DND-41 (cell line): ENCODE data around the gene KRTAP2-3.
"Not testable (repeated sequence)": the region's sequence is repeated elsewhere in the genome, so short reads cannot be mapped to it uniquely, and the experiment has no call there.

Experiments used
- ATAC-seq: fragments of 200-7000 bp; cut with Tn5 transposase; 3 replicates; pipeline ENCODE4 v1.9.1; 2021; ENCODE audit warnings: low read depth; ENCODE audit not compliant: insufficient read depth
- DNase-seq: peaks from one replicate; pipeline ENCODE4 v3.0.0-alpha.2; 2020
- H2AFZ ChIP-seq: 2 replicates; pipeline ENCODE4 v1.6.0; 2012; ENCODE audit warnings: low read depth, low read length
- H3K27ac ChIP-seq: 2 replicates; pipeline ENCODE4 v1.5.1; 2012; ENCODE audit warnings: low read length, inconsistent platforms
- H3K27me3 ChIP-seq: fragments of 200-600 bp; sonication (generic); 2 replicates; pipeline ENCODE4 v1.6.0; 2012; ENCODE audit warnings: low read length, mild to moderate bottlenecking, inconsistent platforms; ENCODE audit not compliant: insufficient read depth, poor library complexity
- H3K36me3 ChIP-seq: 2 replicates; pipeline ENCODE4 v1.5.1; 2012; ENCODE audit warnings: low read length, inconsistent platforms; ENCODE audit not compliant: insufficient read depth
- H3K4me1 ChIP-seq: 2 replicates; pipeline ENCODE4 v1.5.1; 2012; ENCODE audit warnings: mild to moderate bottlenecking, low read length; ENCODE audit not compliant: insufficient read depth
- H3K4me2 ChIP-seq: 2 replicates; pipeline ENCODE4 v1.6.0; 2012; ENCODE audit warnings: mild to moderate bottlenecking, moderate library complexity, low read length, inconsistent platforms; ENCODE audit not compliant: insufficient read depth
- H3K4me3 ChIP-seq, 2 experiments: fragments of 200-600 bp in 1 of 2; shearing (Covaris generic) in 1 of 2; 2 replicates each; pipeline ENCODE4 v1.5.1; 2012 to 2016; ENCODE audit warnings: inconsistent platforms in 2 of 2, low read length in 2 of 2, mild to moderate bottlenecking in 2 of 2, low read depth in 1 of 2, moderate library complexity in 1 of 2
- H3K79me2 ChIP-seq: 2 replicates; pipeline ENCODE4 v1.6.0; 2012; ENCODE audit warnings: low read length, inconsistent platforms; ENCODE audit not compliant: insufficient read depth
- H3K9ac ChIP-seq: 2 replicates; pipeline ENCODE4 v1.6.0; 2012; ENCODE audit warnings: low read depth, mild to moderate bottlenecking, inconsistent platforms, low read length, moderate library complexity
- H3K9me3 ChIP-seq: 2 replicates; pipeline ENCODE4 v1.5.1; 2012; ENCODE audit warnings: low read length, moderate library complexity, mild to moderate bottlenecking, inconsistent platforms; ENCODE audit not compliant: insufficient read depth, severe bottlenecking
- H4K20me1 ChIP-seq: 2 replicates; pipeline ENCODE4 v1.6.0; 2012; ENCODE audit warnings: low read length; ENCODE audit not compliant: insufficient read depth
- CTCF ChIP-seq: IDR thresholded peaks from 2 replicates; pipeline ENCODE4 v1.5.1; 2012; ENCODE audit warnings: borderline replicate concordance, low read length, moderate library complexity, mild to moderate bottlenecking; ENCODE audit not compliant: poor library complexity, severe bottlenecking; ENCODE audit errors: extremely low read depth
- EZH2 ChIP-seq: IDR thresholded peaks from 3 replicates; pipeline ENCODE4 v1.6.1; 2012; ENCODE audit warnings: borderline replicate concordance, low read depth, mild to moderate bottlenecking, moderate library complexity, low read length, inconsistent platforms; ENCODE audit not compliant: severe bottlenecking

KRTAP2-3 gene

GRCh38 chr17:41042953-41043352, 17.0 kb downstream of the KRTAP2-3 start:
- H3K9me3 ChIP-seq = peaks cover 2% of the 10 kb centered on the region
- H3K9ac ChIP-seq = no peak overlapping the region
- no peaks in the 10 kb centered on the region for H3K79me2 ChIP-seq
- no peaks in the 10 kb centered on the region for H3K4me1 ChIP-seq
- no peak overlapping the region for H2AFZ ChIP-seq
- no peak overlapping the region for H3K27ac ChIP-seq
- no peaks in the 10 kb centered on the region for H4K20me1 ChIP-seq
- no peak overlapping the region for H3K4me2 ChIP-seq
- ATAC-seq (no peak), DNase-seq (no peak)
- no peaks in the 10 kb centered on the region for H3K36me3 ChIP-seq
- TF ChIP-seq EZH2 (no peak), CTCF (no peak)
- H3K27me3 ChIP-seq = peaks cover 6% of the 10 kb centered on the region
- no peak overlapping the region for H3K4me3 ChIP-seq

- H4K20me1 ChIP-seq, H3K36me3 ChIP-seq, H3K9me3 ChIP-seq, H3K4me2 ChIP-seq, H2AFZ ChIP-seq, H3K4me3 ChIP-seq, H3K4me1 ChIP-seq, H3K9ac ChIP-seq, H3K27me3 ChIP-seq, DNase-seq, ATAC-seq, H3K79me2 ChIP-seq, H3K27ac ChIP-seq: not testable (repeated sequence)
Measured at GRCh38 chr17:41040783-41041571, 18.9 kb downstream of the KRTAP2-3 start, which contains the start of gene KRTAP1-1. Gene KRTAP1-1 (minus strand): TSS chr17:41041450. CDS start chr17:41041397, 53 bp downstream.

GRCh38 chr17:41037853-41038350, 22.0 kb downstream of the KRTAP2-3 start:
- Histone ChIP-seq H3K79me2 (no peaks in the 10 kb centered on the region), H3K9ac (no peak overlapping the region), H3K27me3 (peaks cover 9% of the 10 kb centered on the region), H3K4me3 (no peak overlapping the region), H3K9me3 (peaks cover 2% of the 10 kb centered on the region), H3K4me2 (no peak overlapping the region), H3K4me1 (no peaks in the 10 kb centered on the region), H3K27ac (no peak overlapping the region), H3K36me3 (no peaks in the 10 kb centered on the region), H2AFZ (no peak overlapping the region), H4K20me1 (no peaks in the 10 kb centered on the region)
- no peak for DNase-seq
- ATAC-seq = no peak
- TF ChIP-seq CTCF (no peak), EZH2 (no peak)

GRCh38 chr17:41034346-41034935, 25.5 kb downstream of the KRTAP2-3 start, which contains the start of gene KRTAP1-3:
Gene KRTAP1-3 (minus strand): TSS chr17:41034874. CDS start chr17:41034821, 53 bp downstream.
- H3K36me3 ChIP-seq, H3K9ac ChIP-seq, H3K4me1 ChIP-seq, H3K79me2 ChIP-seq, ATAC-seq, H2AFZ ChIP-seq, H3K4me2 ChIP-seq, H3K27ac ChIP-seq, H3K9me3 ChIP-seq, H3K27me3 ChIP-seq, H3K4me3 ChIP-seq, H4K20me1 ChIP-seq, DNase-seq: not testable (repeated sequence)
